Epithelial cell of esophagus (primary cell): Measurements from ENCODE around the gene TPBG.

Experiments
- DNase-seq: peaks from one replicate; pipeline ENCODE4 v3.0.0; 2010; ENCODE audit warnings: low read depth
- H3K4me3 ChIP-seq: 2 replicates; pipeline ENCODE4 v1.5.1; 2011; ENCODE audit warnings: mild to moderate bottlenecking, low read length, control low read depth
- TF ChIP-seq, protein P1 (sequence below): IDR thresholded peaks from 2 replicates; pipeline ENCODE4 v1.5.1; 2011; ENCODE audit warnings: low read depth, mild to moderate bottlenecking, low read length, control low read depth, inconsistent platforms; ENCODE audit not compliant: insufficient read depth; ENCODE audit errors: missing control alignments

TPBG gene

DNA sequence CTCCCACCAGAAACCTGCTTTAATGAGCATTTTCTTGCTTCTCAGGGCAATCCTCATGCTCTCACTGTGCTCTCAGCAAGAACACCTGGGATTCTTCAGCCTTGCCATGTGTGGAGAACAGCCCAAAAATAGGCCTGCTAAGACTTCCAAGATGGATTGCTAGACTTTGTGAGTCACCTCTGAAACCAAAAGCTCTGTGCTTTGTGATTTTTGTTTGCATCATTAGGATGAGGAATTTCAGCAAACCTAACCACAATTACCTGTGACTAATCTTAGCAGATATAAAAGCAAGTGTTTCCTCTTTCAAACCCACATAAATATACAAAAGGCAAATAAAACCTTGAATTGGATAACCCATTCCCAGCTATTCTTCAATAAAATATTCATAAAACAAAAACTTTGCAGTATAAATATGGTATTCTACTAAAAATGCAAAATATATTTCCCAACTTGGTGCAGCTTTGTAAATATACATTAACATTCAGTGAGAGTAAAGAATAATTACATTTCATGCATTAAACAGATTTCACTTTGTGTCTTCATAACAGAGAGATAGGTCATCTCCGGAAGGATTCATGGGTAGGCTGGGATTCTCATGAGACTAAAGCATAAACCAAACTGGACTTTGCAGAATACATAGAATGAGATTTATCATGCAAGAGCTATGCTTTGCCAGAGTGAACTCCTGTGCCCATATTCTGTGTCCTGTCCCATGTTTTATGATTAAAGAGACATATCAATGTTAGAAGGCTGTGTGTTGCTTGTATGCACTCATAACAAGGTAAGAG, 33.5 kb downstream of the TPBG start:
- peak; percentile 95 for DNase-seq

GRCh38 chr6:82397962-82398692, 34.5 kb downstream of the TPBG start:
- TF ChIP-seq, protein P1, sequence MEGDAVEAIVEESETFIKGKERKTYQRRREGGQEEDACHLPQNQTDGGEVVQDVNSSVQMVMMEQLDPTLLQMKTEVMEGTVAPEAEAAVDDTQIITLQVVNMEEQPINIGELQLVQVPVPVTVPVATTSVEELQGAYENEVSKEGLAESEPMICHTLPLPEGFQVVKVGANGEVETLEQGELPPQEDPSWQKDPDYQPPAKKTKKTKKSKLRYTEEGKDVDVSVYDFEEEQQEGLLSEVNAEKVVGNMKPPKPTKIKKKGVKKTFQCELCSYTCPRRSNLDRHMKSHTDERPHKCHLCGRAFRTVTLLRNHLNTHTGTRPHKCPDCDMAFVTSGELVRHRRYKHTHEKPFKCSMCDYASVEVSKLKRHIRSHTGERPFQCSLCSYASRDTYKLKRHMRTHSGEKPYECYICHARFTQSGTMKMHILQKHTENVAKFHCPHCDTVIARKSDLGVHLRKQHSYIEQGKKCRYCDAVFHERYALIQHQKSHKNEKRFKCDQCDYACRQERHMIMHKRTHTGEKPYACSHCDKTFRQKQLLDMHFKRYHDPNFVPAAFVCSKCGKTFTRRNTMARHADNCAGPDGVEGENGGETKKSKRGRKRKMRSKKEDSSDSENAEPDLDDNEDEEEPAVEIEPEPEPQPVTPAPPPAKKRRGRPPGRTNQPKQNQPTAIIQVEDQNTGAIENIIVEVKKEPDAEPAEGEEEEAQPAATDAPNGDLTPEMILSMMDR = no peak
- DNase-seq = peak; percentile 90
- H3K4me3 ChIP-seq = no peak overlapping the region

More for the DNA sequence above, 33.5 kb downstream of the TPBG start:
- TF ChIP-seq, protein P1 = no peak
- H3K4me3 ChIP-seq = no peak overlapping the region

GRCh38 chr6:82408952-82409431, 45.4 kb downstream of the TPBG start:
- peak; percentile 95 for DNase-seq
- TF ChIP-seq, protein P1 = no peak
- no peak overlapping the region for H3K4me3 ChIP-seq

DNA sequence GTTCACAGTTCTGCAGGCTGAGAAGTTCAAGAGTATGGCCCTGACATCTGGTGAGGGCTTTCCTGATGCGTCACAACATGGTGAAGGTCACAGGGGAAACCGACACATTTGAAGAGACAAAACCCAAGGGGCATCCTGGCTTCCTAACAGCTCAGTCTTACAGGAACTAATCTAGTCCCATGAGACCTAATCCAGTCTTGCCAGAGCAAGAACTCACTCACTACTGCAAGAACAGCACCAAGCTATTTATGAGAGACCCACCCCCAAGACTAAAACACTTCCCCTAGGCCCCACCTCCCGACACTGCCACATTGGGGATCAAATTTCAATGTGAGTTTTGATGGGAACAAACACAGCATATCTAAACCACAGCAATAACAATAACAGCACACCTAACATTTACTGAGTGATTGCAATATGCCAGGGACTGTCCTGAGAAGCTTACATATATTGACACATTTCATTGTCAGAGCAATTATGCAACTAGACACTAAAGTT, 46.6 kb downstream of the TPBG start:
- H3K4me3 ChIP-seq = no peak overlapping the region
- TF ChIP-seq, protein P1 = no peak
- DNase-seq = peak; percentile 55

DNA sequence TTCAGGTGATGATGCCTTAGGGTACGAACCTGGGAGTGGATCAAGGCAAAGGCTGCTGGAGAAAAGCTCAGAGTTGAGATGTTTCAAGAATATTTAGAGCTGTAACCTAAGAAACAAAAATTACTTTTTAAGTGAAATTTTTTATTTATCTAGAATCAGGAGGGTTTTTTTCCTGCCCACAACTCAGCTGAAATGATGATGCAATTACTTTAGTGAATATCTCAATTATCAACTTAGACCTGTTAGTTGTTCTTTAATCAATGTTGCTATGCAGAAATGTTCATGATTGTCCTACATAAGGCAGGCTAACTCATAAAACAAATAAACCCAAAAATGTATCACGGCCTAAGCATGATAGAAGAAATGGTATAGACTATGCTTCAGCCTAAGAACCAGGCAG, 50.3 kb downstream of the TPBG start:
- DNase-seq = no peak
- no peak overlapping the region for H3K4me3 ChIP-seq
- TF ChIP-seq, protein P1 = no peak

DNA sequence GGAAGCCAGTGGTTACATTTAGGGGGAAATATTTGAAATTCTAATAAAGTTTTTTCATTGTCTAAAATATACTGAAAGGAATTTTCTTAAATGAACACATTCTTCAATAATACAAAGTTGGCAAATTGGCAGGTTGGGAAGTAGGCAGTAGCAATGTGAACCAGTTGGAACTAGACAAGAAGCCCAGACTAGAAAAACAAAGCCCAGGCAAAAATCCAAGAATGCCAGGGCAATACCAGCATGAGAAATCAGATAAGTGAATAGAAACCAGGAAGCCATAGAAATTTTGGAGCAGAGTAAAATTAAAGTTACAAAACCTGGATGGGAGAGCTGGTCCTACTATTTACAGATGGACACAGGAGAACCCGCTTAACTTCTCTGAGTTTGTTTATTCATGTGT, 52.2 kb downstream of the TPBG start:
- DNase-seq = peak; percentile 36
- TF ChIP-seq, protein P1 = no peak
- no peak overlapping the region for H3K4me3 ChIP-seq
